ENCODE data around the gene LIN28B.
"Not testable (repeated sequence)": the region's sequence is repeated elsewhere in the genome, so short reads cannot be mapped to it uniquely, and the experiment has no call there.

Gene LIN28B, protein sequence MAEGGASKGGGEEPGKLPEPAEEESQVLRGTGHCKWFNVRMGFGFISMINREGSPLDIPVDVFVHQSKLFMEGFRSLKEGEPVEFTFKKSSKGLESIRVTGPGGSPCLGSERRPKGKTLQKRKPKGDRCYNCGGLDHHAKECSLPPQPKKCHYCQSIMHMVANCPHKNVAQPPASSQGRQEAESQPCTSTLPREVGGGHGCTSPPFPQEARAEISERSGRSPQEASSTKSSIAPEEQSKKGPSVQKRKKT

DNA sequence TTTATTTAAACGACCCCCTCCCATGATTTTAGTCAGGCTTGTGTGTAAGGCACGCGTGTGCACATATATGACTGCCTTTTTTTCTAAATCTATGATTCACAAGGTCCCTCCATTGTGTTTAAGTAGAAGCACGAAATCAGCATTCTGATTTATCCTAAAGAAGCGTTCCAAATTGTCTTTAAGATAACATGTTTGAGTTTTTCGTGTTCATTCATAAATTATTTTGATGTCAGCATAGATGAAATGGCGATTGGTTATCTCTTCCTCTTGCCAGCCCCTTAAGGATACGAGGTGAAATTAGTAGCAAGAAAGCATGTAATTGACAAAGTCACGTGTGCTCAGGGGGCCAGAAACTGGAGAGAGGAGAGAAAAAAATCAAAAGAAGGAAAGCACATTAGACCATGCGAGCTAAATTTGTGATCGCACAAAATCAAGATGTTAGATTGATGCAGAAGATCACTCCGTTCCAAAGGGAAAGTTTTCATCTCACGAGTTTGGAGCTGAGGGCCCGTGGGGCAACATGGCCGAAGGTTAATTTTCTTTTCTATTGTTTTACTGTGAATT, at the start of gene LIN28B:
Gene LIN28B (plus strand): TSS at position 377 of the 564 bp plus-strand sequence. CDS start 144 bp downstream, at position 521.
- DNase-seq (ENCODE audit: low read depth in 2 of 2) = no peak

DNA sequence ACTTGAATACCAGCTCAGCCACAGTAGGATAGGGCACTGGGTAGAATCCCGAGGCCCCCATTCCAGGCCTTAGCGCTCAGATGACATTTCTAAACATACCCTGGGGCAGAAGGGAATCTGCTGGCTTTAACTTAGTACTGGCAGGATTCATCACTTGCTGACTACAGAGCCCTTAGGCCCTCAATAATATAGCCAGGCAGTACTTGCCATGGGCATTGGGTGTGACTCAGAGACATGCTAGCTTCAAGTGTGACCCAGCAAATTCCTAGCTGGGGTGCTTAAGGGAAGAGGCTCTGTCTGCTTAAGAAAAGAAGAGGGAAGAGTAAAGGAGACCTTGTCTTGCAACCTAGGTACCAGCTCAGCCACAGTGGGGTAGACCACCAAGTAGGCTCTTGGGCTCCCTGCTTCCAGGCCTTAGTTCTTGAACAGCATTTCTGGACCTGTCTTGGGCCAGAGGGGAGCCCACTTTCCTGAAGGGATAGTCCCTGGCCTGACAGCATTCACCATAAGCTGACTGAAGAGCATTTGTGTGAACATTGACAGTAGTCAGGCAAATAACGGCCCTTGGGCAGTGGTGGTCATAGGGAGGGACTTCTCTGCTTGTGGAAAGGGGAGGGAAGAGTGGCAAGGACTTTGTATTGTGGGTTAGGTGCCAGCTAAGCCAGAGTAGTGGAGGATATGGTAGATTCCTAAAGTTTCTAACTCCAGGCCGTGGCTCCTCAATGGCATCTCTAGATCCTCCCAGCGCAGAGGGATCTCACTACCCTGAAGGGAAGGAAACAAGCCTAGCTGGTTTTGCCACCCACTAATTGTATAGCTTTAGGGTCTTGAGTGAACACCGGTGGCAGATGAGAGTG, 48.6 kb upstream of the LIN28B start:
- DNase-seq (ENCODE audit: low read depth in 2 of 2) = no peak

DNA sequence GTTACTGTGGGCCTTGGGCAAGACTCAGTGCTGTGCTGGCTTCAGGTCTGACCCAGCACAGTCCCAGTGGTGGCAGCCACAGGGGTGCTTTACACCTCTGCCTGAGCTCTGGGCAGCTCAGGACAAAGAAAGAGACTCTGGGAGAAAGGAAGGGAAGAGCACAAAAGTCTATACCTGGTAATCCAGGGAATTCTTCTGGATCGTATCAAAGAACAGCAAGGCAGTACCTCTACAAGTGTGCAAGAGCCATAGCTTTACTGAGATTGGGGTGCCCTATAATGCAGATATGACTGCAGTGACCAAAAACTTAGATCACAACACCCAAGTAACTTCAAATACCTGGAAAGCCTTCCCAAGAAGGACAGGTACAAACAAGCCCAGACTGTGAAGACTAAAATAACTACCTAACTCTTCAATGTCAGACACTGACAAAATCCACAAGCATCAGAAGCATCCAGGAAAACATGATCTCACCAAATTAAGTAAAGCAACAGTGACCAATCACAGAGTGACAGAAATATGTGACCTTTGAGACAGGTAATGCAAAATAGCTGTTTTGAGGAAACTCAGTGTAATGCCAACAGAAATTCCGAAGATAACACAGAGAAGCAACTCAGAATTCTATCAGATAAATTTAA, 47.9 kb upstream of the LIN28B start:
- DNase-seq (ENCODE audit: low read depth in 2 of 2) = no peak

DNA sequence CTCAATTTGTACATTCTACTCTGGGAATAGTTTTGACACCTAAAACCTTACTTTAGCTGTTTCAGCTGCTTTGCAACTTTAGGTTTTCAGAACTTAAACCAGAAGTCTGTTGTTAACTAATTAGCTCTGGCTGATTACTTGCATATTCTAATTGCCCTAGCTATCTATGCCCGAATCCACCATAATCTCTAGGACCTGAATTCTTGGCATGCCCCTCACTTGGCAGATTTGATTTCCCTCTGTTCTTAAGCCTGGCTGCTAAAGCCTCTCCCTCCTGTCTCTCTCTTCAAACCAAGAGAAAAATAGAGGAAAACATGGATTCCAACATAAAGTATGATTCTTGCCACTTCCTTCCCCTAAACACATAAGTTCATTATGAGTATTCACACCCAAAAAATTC, 35.0 kb upstream of the LIN28B start:
- no peak for DNase-seq (ENCODE audit: low read depth in 2 of 2)

DNA sequence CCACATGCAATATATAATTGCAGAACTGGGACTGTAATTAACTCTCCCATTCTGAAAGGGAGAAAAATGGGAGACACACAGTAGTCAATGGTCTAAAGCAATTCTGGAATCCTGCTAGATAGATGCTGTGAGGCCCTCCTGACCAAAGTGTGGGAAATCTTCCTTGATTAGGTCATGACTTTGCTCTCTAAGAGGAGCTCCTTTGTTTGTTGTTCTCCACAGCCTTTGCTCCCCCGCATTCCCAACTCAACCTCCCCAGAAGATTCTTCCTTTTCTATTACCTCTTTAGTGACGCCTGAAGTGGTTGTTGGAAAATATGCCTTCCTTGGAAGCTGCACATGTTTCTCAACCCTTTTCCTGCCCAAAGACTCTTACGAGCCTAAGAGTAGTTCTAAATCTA, 28.8 kb upstream of the LIN28B start:
- DNase-seq (ENCODE audit: low read depth in 2 of 2) = no peak

DNA sequence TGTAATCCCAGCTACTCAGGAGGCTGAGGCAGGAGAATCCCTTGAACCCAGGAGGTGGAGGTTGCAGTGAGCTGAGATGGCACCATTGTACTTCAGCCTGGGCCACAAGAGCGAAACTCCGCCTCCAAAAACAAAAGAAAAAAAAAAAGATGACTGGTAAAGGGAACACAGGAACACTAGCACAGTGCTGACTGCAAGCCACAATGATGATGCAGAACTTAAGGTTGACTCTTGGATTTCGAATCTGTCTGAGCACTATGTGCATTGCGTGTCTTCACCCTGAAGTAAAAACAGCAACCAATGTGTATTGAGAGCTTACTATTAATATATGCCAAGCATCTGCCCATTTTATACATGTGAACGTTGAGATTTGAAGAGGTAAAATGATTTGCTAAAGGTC, 27.6 kb upstream of the LIN28B start:
- no peak for DNase-seq (ENCODE audit: low read depth in 2 of 2)

DNA sequence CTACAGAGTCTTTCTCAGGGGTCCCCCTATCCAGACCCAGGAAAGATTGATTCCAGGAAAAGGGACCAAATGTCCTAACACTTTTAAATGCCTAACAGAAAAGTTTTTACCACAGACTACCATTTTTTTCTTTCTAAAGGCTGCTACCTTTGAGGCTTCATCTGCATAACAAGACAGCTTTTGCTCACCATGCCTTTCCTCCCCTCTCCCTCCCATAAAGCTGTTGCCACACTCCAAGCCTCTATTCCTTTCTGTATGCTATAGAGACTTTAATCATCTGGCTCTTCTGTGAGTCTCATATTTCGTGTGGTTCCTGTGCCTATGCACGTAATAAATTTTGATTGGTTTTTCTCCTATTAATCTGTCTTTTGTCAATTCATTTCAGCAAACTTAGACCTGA, 26.0 kb upstream of the LIN28B start:
- no peak for DNase-seq (ENCODE audit: low read depth in 2 of 2)

DNA sequence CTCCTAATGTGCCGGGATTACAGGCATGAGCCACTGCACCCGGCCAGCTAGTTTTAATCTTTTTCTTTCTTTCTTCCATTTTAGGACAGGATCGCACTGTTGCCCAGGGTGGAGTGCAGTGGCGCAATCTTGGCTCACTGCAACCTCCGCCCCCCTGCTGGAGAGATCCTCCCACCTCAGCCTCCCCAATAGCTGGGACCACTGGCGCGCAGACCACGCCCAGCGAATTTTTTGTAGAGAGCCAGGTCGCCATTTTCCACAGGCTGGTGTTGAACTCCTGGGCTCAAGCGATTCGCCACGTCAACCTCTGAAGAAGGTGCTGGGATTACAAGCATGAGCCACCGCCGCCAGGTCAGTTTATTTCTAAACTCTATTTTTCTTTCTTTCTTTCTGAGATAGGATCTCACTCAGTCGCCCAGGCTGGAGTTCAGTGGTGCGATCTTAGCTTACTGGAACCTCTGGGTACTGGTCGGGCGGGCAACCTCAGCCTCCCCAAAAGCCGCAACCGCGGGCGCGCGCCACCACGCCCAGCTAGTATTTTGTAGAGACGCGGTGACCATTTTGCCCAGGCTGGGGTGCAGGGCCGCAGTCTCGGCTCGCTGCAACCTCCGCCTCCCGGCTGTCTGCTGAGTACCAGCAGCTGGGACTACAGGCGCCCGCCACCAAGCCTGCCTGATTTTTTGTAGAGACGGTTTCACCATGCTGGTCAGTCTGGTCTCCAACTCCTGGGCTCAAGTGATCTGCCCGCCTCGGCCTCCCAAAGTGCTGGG, 20.0 kb upstream of the LIN28B start:
- DNase-seq (ENCODE audit: low read depth in 2 of 2) = no peak

DNA sequence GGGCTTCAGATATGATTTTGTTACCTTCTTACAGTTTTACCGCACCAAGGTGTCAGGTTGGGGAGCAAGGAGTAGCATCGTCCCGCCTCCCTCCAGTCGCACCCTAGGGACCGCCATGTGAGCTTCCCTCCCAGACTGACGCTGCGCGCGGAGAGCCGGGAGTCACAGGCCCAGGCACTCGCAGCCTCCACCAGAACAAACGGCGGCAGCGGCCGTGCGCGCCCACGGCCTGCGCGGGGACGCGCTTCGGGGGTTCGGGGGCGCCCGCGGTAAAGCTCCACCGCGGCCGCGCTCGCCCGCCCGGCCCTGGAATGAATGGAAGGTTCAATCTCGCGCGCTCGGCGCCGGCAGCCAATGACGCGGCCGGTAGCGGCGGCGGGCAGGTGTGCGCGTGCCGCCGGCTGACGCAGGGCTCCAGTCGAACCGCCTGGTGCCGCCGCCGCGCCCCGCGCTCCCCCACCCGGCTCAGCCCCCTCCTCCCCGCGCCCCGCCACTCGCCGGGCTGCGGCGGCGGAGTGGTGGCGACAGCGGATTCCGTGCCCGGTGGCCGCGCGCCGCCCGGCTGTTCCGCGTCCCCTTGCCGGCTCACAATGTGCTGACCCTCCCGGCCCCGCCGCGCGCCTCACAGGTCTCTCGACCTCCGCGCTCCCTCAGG, 16.5 kb upstream of the LIN28B start:
- no peak for DNase-seq (ENCODE audit: low read depth in 2 of 2)

DNA sequence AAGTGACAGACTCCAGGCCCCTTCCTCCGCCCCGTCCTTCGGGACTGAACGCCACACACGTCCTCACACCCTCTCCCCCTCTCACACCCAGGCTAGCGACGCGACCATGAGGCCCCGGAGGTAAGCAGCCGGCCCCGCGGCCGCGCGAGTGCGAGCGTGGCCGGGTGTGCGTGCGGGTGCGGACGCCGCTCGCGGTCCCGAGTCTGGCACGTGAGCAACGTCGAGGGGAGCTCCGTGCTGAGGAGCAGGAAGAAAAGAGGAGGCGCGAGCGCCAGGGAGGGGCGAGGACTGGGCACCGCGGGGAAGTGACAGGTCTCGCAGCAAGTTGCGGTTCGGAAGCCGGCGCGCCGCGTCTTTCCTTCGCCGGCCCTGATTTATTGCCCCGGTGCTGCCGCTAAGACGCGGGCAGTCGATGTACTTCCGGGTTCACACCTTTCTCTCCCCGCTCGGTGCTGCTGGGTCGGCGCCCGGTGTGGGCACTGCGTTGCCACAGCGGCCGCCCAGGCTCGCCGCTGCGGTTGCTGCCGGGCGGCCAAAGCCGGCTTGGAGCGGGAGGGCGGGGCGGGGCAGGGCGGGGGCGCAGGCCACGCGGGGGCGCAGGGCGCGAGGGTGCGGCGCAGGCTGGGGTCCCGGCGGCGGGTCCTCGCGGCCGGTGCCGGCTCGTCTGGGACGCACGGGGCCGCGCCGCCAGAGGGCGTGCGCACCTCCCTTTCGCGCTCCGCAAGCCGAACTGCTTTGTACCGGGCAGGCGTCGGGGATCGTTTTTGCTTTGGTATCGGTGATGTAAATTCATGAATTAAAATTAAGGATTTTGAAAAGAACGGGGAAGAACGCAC, 15.8 kb upstream of the LIN28B start:
- DNase-seq (ENCODE audit: low read depth in 2 of 2) = peak in 1 of 2 donors; percentile 6

DNA sequence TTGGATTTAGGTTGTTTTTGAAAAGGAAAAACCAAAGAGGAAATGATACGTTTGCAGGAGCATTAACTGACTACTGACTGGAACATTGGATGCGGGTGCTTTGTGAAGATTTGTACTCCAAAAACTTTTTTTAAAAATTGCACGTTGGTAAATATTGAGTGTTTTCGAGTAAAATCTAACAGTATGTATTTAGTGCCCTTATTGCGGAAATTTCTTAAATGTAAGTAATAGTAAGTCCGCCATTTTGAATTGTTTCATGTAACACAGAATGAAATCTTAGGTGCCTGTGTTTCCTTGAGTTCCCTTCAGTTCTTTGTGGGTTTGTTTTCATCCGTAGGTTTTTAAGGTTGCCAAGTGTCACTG, 15.2 kb upstream of the LIN28B start:
- DNase-seq (ENCODE audit: low read depth in 2 of 2) = no peak

DNA sequence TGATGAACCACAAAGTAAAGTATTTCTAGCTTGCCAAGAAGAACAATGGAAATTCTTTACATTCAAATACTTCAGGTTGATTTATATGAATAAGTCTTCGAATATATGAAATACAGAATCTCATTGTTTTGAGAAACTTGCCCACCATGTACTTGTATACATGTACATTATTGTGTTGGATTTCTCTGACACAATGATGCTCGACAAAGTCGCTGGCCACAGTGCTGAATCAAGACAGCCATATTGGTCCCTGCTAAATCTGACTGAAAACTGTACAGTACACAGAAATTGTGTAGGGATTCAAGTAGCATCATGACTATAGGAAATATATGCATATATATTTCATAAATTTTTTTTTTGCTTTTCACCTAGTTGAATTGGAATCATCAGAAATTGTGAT, 13.1 kb upstream of the LIN28B start:
- no peak for DNase-seq (ENCODE audit: low read depth in 2 of 2)

DNA sequence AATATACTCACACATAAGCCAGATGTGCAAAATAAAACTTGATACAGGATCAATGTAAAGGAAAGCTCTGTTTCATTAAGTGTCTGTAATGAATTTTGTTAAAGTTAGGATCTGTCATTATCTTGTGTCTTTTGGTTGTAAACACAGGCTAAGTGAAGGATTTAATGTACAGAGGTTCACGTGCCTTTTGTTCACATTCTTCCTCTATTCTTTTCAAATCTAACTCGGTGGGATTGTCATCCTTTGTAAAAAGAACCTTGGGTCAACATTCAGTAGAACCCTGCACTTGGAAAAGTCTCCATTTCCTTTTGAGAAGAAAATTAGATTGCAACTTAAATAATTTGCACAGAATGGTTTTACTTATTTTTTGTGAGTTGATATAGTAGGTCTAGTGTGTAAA, 7.7 kb upstream of the LIN28B start:
- DNase-seq (ENCODE audit: low read depth in 2 of 2) = no peak

DNA sequence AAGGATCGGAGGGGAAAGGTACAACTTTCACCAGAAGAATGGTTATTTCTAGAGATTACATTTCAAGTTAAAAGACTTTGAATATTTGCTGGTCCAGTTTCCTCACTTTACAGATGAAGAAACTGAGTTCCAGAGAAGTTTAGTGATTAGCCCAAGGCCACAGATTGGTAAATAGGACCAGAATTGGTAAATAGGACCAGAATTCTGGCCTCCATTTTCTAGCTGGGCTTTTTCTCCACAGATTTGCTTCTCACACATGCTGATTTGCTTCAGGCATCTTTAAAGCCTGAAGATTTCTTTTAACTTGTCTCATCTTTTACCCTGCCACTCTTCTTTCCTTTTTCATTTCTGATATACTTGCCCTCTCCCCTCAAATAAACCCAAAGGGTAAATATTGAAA, 5.2 kb upstream of the LIN28B start:
- DNase-seq (ENCODE audit: low read depth in 2 of 2) = no peak

DNA sequence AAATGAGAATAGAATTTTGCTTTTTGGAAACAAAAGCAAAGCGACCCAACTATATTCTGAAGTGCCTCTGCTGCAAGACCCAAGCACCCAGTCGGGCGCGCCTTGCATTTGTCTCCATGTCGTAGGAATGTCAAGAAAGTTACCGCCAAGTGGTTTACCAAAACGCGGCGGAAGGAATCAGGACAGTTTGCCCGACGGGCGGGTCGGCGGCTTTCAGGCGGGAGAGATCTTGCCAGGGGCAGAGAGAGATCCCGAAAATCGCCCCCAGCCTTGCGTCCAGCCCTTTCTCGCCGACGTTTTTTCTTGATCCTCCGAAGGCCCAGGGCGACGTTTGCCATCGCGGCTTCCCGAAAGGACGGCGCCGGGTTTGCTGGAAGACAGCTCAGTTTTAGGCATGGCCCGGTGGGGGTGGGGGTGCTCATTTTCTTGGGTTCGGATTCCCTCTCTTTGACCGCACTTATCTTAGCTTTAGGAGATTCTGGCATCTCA, 4.0 kb upstream of the LIN28B start:
- no peak for DNase-seq (ENCODE audit: low read depth in 2 of 2)

DNA sequence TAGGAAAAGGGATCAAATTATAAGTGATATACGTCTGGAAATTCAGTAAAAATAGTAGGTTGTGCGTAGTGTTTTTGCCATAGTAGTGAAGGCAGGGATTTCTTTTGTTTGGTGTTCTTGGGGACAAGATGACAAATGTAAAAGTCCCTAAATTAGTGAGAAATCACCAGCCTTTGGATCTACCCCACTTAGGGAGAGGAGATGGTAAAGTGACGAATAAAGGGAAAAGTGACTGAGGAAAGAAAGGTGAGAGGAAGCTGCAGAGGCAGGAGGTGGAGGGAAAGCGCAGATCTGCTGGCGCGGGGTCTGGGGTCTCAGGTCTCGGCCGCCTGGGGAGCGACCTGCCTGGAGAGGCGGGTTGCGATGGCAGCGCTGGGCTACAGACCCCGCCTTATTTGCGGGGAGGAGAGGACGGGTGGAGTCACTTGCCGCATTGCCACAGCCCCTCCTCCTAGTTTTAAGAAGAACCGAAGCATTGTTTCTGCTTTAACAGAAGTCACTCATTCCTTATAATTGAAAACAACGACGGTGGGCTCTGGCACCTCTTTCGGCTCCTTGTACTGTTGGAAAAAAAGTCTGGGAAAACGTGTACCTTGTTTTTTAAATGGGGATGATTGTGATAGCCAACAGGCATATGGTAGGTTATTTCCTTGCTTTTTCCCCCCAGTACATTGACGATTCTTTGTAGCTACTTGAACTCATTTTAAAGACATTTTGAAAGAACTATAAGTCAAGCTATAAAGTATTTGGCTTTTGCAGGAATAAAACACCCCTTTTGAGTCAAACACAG, 3.3 kb upstream of the LIN28B start:
- not testable (repeated sequence) for DNase-seq (ENCODE audit: low read depth in 2 of 2)

DNA sequence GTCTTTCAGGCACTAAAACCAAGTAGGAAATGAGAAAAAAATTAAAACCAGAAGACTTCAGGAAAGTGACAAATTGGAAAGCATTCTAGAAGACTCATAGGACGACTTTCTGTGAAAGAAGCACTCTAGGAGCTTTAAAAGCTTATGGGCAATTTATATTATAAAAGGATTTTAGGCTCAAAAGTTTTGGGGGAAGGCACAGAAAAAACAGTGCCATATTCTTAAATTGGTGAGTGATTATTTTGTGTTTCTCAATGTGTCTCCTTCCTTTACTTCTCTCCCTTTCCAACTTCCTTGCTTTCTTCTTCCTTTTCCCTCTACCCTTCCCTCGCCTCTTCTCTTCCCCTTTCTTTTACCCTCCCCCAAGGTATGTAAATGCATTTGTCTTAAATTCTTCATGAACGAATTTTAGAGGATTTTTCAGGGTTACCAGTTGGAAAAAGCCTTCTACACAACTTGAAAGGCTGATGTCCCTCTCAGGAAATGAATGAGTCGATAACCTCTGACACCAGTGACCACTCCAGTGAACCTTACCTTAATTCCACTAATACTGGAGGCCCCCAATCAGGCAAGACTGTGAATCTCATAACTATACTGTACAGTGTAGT, 2.6 kb upstream of the LIN28B start:
- no peak for DNase-seq (ENCODE audit: low read depth in 2 of 2)

DNA sequence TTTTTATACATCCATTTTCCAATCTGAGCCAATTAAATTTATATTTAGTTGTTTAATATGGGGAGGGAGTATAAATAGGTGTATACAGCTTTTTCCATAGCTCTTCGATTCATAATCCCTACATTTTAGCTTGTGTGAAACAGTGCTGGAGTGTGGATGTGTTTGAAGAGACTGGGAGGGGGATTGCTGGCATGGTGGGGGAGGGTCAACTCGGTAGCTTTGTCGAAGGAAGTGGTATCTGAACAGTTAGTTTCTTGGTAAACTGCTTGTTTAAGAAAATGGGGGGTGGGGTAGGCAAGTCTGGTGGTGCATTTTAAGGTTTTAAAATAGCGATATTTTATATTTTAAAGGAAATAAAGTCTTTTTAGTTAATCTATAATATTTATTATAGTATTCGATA, 1.4 kb upstream of the LIN28B start:
- DNase-seq (ENCODE audit: low read depth in 2 of 2) = no peak

Data from stimulated activated CD8-positive, alpha-beta memory T cell treated with anti-CD3 and anti-CD28 coated beads, Interleukin-7, amount 100 ng/mL, for 1 hour (primary cell).